GM12873 (cell line): ENCODE measurements around the gene FOXO3.

ENCODE experiments used
- CTCF ChIP-seq: IDR thresholded peaks from 2 replicates; pipeline ENCODE4 v1.5.1; 2012; ENCODE audit warnings: low read depth, mild to moderate bottlenecking, moderate library complexity, low read length, control low read depth; ENCODE audit not compliant: insufficient read depth; ENCODE audit errors: missing control alignments

FOXO3 gene

GRCh38 chr6:108697561-108698161, 136.9 kb downstream of the FOXO3 start:
- no peak for TF ChIP-seq CTCF

- TF ChIP-seq CTCF = no peak
Measured at GRCh38 chr6:108698593-108699289, 138.0 kb downstream of the FOXO3 start.

- no peak for TF ChIP-seq CTCF
Measured at GRCh38 chr6:108699290-108700041, 138.7 kb downstream of the FOXO3 start.

GRCh38 chr6:108702106-108702851, 141.6 kb downstream of the FOXO3 start:
- no peak for TF ChIP-seq CTCF

GRCh38 chr6:108706649-108707048, 145.9 kb downstream of the FOXO3 start:
- no peak for TF ChIP-seq CTCF

GRCh38 chr6:108707328-108707976, 146.7 kb downstream of the FOXO3 start:
- TF ChIP-seq CTCF = no peak

- no peak for TF ChIP-seq CTCF
Measured at GRCh38 chr6:108710030-108710429, 149.3 kb downstream of the FOXO3 start.
